Thymus (tissue), 11 donors: ENCODE data around the gene SPHKAP. TPM values are rescaled to one million over a fixed set of nuclear protein-coding genes. Genes with fewer than 3 reads are reported as not detected.

ENCODE experiments used
- DNase-seq, 9 donors: peaks; one replicate each; pipeline ENCODE4 v3.0.0-alpha.2; 2013; ENCODE audit warnings: low spot score in 9 of 9, low read depth in 6 of 9, missing footprints in 1 of 9
- H3K27ac ChIP-seq, 2 donors: one replicate each; pipeline ENCODE4 v1.5.1; 2013; ENCODE audit warnings: control low read depth in 1 of 2, low read depth in 1 of 2, low read length in 1 of 2, mild to moderate bottlenecking in 1 of 2, moderate library complexity in 1 of 2
- H3K27me3 ChIP-seq, 2 donors: one replicate each; pipeline ENCODE4 v1.5.1; 2013; ENCODE audit warnings: low read length in 1 of 2; ENCODE audit not compliant: control insufficient read depth in 2 of 2, insufficient read depth in 1 of 2
- H3K36me3 ChIP-seq, 2 donors: one replicate each; pipeline ENCODE4 v1.5.1; 2013; ENCODE audit warnings: low read length in 1 of 2, mild to moderate bottlenecking in 1 of 2, moderate library complexity in 1 of 2; ENCODE audit not compliant: control insufficient read depth in 2 of 2, insufficient read depth in 2 of 2
- H3K4me1 ChIP-seq, 2 donors: one replicate each; pipeline ENCODE4 v1.5.1; 2013; ENCODE audit warnings: low read length in 2 of 2; ENCODE audit not compliant: control insufficient read depth in 2 of 2, insufficient read depth in 2 of 2
- H3K4me3 ChIP-seq, 2 donors: one replicate each; pipeline ENCODE4 v1.5.1; 2013; ENCODE audit warnings: low read length in 2 of 2, control low read depth in 1 of 2, mild to moderate bottlenecking in 1 of 2
- H3K9me3 ChIP-seq, 2 donors: one replicate each; pipeline ENCODE4 v1.5.1; 2013; ENCODE audit warnings: low read length in 1 of 2, mild to moderate bottlenecking in 1 of 2; ENCODE audit not compliant: control insufficient read depth in 2 of 2, insufficient read depth in 1 of 2
- WGBS: extraction: QIAGEN DNeasy Blood & Tissue Kit; methylation state at CpG from one replicate; pipeline ENCODE4 v1.1.7; 2013; 5-methylcytosine and 5-hydroxymethylcytosine counted together
- polyA plus RNA-seq: library from polyadenylated mRNA; stranded (reverse); fragments of 200-250 nt; gene quantifications from one replicate; pipeline ENCODE4 v1.2.3, GENCODE V29; 2013
- total RNA-seq: library from RNA; stranded (reverse); fragments of 120-200 nt; gene quantifications from one replicate; pipeline ENCODE4 v1.2.4, GENCODE V29; 2013
- donor health status: healthy.

SPHKAP gene
- total and polyA plus RNA-seq, 2 donors = 0.55 to 1.4 TPM

GRCh38 chr2:228105526-228106250 is 75.8 kb downstream of the SPHKAP start:
- DNase-seq = no peak
- WGBS = 91% methylated on average over 8 of the region's 8 CpGs
- Histone ChIP-seq H3K9me3 (no peaks in the 10 kb centered on the region), H3K4me3 (no peak overlapping the region), H3K27ac (no peak overlapping the region), H3K27me3 (no peaks in the 10 kb centered on the region), H3K4me1 (no peaks in the 10 kb centered on the region), H3K36me3 (no peaks in the 10 kb centered on the region)

GRCh38 chr2:228104215-228104614 is 77.3 kb downstream of the SPHKAP start:
- Histone ChIP-seq H3K27ac (no peak overlapping the region), H3K36me3 (no peaks in the 10 kb centered on the region), H3K4me1 (no peaks in the 10 kb centered on the region), H3K9me3 (no peaks in the 10 kb centered on the region), H3K4me3 (no peak overlapping the region), H3K27me3 (no peaks in the 10 kb centered on the region)
- 93% methylated on average over 2 of the region's 2 CpGs for WGBS
- no peak for DNase-seq

- no peak overlapping the region for H3K27ac ChIP-seq
- no peaks in the 10 kb centered on the region for H3K9me3 ChIP-seq
- no peak for DNase-seq
- no peaks in the 10 kb centered on the region for H3K36me3 ChIP-seq
- no peaks in the 10 kb centered on the region for H3K4me1 ChIP-seq
- 90% methylated on average over 5 of the region's 5 CpGs for WGBS
- no peak overlapping the region for H3K4me3 ChIP-seq
- H3K27me3 ChIP-seq = no peaks in the 10 kb centered on the region
Measured at GRCh38 chr2:228103379-228103778, 78.1 kb downstream of the SPHKAP start.

- no peak for DNase-seq
- H3K4me3 ChIP-seq = no peak overlapping the region
- H3K9me3 ChIP-seq = no peaks in the 10 kb centered on the region
- H3K27ac ChIP-seq = no peak overlapping the region
- H3K36me3 ChIP-seq = no peaks in the 10 kb centered on the region
- H3K4me1 ChIP-seq = no peaks in the 10 kb centered on the region
- no peaks in the 10 kb centered on the region for H3K27me3 ChIP-seq
- 88% methylated on average over 4 of the region's 4 CpGs for WGBS
Measured at GRCh38 chr2:228102949-228103348, 78.5 kb downstream of the SPHKAP start.

- Histone ChIP-seq H3K4me3 (no peak overlapping the region), H3K36me3 (no peaks in the 10 kb centered on the region), H3K27me3 (no peaks in the 10 kb centered on the region), H3K27ac (no peak overlapping the region), H3K4me1 (no peaks in the 10 kb centered on the region), H3K9me3 (peaks cover 0 to 6% of the 10 kb centered on the region in 2 donors)
- no peak for DNase-seq
- 94% methylated on average over 6 of the region's 6 CpGs for WGBS
Measured at GRCh38 chr2:228094377-228094921, 87.0 kb downstream of the SPHKAP start.

- WGBS = 88% methylated on average over 9 of the region's 9 CpGs
- Histone ChIP-seq H3K27ac (no peak overlapping the region), H3K27me3 (no peaks in the 10 kb centered on the region), H3K9me3 (peaks cover 0 to 7% of the 10 kb centered on the region in 2 donors), H3K36me3 (no peaks in the 10 kb centered on the region), H3K4me3 (no peak overlapping the region), H3K4me1 (no peaks in the 10 kb centered on the region)
- DNase-seq = no peak
Measured at GRCh38 chr2:228092056-228092455, 89.4 kb downstream of the SPHKAP start.

- 94% methylated on average over 4 of the region's 4 CpGs for WGBS
- no peak overlapping the region for H3K4me3 ChIP-seq
- H3K27me3 ChIP-seq = no peaks in the 10 kb centered on the region
- peaks cover 0 to 7% of the 10 kb centered on the region in 2 donors for H3K9me3 ChIP-seq
- no peaks in the 10 kb centered on the region for H3K36me3 ChIP-seq
- no peak for DNase-seq
- no peaks in the 10 kb centered on the region for H3K4me1 ChIP-seq
- no peak overlapping the region for H3K27ac ChIP-seq
Measured at GRCh38 chr2:228086561-228086960, 94.9 kb downstream of the SPHKAP start.

- H3K36me3 ChIP-seq = no peaks in the 10 kb centered on the region
- H3K4me1 ChIP-seq = no peaks in the 10 kb centered on the region
- H3K27me3 ChIP-seq = no peaks in the 10 kb centered on the region
- H3K4me3 ChIP-seq = no peak overlapping the region
- peaks cover 0 to 3% of the 10 kb centered on the region in 2 donors for H3K9me3 ChIP-seq
- DNase-seq = no peak
- no peak overlapping the region for H3K27ac ChIP-seq
- WGBS = 38% methylated on average over 2 of the region's 2 CpGs
Measured at GRCh38 chr2:228084717-228085116, 96.8 kb downstream of the SPHKAP start.

- Histone ChIP-seq H3K27me3 (no peaks in the 10 kb centered on the region), H3K9me3 (peaks cover 0 to 11% of the 10 kb centered on the region in 2 donors), H3K4me3 (no peak overlapping the region), H3K27ac (no peak overlapping the region), H3K4me1 (no peaks in the 10 kb centered on the region), H3K36me3 (no peaks in the 10 kb centered on the region)
- WGBS = over 99% methylated on average over 2 of the region's 2 CpGs
- no peak for DNase-seq
Measured at GRCh38 chr2:228083131-228083530, 98.4 kb downstream of the SPHKAP start.
